ENCODE results near the gene NLK.
"Not testable (repeated sequence)": the region's sequence is repeated elsewhere in the genome, so short reads cannot be mapped to it uniquely, and the experiment has no call there.

Gene NLK

GRCh38 chr17:28042657-28042720, at the start of gene NLK:
Gene NLK (plus strand): TSS chr17:28042677. CDS start chr17:28042874, 197 bp downstream.
- DNase-seq, result no peak

GRCh38 chr17:27993161-27993695, 49.2 kb upstream of the NLK start:
- DNase-seq, result no peak

GRCh38 chr17:27993723-27994310, 48.7 kb upstream of the NLK start:
- DNase-seq, result no peak

- no peak for DNase-seq
Measured at GRCh38 chr17:27994586-27994985, 47.9 kb upstream of the NLK start.

GRCh38 chr17:27995554-27995953, 46.9 kb upstream of the NLK start:
- no peak for DNase-seq

DNA sequence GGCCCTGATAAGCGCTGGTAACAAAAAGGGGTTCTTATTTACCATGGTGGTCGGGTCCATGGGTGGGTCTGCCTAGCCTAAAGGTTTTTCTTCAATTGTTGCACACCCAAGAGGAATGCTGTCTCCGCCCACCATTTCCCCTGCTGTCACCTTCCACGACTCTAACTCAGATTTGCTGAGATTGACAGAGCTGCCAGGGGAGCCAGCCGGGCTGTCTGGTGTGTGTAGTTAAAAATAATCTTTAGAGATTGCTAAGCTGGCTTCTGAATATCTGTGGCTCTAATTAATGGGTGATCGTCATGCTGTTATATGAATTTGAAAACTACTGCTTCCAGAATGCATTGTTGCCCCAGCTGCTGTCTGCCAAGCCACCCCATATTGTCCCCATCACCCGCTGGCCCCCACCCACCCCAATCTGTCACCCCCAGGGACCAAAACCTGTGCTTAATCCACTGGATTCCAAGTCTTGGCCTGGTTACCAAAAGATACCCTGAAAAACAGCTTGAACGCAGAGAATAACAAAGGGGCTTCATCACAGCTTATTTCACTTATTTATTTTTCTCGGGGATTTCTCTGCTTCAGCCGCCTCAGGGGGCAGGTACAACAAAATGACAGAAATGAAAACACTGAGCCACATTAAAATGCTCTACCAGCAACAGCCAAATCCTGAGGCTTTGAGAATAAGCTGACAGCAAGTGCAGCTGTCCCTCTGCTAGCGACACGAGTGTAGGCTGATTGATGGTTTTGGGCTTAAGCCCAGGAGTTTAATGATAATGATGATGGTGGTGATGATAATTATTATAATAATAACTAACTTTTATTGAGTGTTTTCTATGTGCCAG, 46.1 kb upstream of the NLK start:
- DNase-seq, result no peak

GRCh38 chr17:27997044-27997401, 45.5 kb upstream of the NLK start:
- DNase-seq, result no peak

GRCh38 chr17:27997522-27997921, 45.0 kb upstream of the NLK start:
- no peak for DNase-seq

DNA sequence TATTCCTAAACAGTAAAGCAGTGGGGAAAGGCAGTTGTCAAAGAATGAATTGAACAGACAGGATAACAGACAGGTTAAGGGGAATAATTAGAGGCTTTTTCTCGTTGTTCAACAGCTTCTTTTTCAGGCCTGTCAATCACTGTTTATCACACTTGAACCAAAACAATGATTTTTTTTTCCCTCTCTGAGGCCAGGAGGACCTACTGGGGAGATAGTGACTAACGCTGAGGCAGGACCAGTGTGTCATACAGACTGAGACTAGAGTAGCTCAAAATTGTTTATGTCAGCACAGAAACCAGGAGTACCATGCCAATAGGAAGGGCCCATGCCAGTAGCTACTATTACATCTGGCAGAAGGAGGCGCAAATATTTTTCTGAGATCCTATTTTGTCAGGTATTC, 41.3 kb upstream of the NLK start:
- no peak for DNase-seq

DNA sequence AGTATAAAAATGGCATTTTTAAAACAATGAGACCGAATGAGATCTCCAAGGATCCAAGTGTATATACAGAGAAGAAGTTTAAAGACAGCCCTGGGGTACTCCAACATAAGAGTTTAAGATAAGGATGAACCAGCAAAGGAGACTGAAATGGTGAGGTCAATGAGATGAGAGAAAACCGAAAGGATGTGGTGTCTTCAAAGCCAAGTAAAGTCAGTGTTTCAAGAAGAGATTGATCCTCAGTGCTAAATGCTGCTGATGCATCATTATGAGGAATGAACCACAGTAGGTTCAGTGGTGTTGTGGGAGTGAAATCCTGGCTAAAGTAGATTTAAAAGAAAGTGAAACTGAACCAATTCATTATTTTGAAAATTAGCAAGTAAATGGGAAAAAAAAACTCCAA, 38.1 kb upstream of the NLK start:
- no peak for DNase-seq

- DNase-seq, result not testable (repeated sequence)
Measured at GRCh38 chr17:28007925-28008324, 34.6 kb upstream of the NLK start.

DNA sequence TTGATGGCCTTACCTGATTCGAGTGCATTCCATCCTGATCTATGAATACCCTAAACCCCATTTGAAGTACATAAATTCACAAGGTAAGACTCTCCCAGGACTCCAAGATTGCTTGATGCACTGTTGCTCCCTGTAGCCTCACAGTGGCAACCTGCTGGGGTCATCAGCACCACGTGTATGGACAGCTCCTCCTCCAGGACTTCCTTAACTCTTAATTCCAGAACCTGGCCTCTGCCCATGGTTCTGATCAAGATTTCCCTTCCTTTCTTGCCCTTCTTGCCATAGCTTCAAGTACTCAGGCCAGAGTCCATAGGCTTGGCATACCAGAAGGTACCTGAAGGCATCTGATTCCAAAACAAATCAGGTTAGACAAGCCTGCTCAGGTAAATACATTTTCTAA, 34.0 kb upstream of the NLK start:
- no peak for DNase-seq

DNA sequence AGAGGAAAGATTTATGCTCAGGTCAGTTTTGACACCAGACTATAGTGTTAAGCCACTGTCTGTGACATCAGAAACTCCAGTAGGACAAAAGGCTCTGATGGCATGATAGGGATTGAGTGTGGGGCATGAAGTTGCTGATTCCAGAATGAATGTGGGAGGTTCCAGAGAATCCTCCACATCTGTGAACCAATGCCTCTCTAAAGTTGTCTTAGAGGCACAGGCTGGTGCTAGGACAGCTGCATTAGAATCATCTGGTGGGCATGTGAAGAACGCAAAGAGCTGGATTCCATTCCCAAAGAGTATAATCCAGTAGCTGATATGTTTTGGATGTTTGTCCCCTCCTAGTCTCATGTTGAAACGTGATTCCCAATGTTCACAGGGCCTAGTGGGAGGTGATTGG, 32.1 kb upstream of the NLK start:
- no peak for DNase-seq

DNA sequence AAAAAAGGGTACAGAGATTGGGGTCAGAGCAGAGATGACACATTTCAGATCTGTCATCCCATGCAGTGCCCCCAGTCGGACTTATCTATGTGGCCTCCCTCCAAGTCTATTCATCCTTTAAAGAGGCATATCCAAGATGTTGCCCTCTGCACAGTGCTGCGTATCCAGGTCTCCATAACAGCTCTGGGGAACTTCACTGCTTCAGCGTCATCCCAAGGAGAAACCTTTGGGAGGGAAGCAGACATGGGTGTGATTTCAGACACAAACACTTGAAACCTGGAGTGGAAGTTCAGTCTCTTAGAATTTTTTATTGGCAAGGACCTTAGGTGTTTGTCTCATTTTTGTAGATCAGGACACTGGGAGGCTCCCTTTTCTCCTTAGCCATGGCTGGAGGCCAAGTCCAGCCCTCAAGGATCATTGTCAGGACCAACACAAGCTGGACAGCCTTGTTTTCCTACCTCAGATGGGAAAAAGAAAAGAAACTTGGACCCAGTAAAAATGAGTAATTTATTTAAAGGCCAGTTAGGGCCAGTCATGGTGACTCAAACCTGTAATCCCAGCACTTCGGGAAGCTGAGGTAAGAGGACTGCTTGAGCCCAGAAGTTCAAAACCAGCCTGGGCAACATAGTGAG, 23.9 kb upstream of the NLK start:
- DNase-seq, result no peak

DNA sequence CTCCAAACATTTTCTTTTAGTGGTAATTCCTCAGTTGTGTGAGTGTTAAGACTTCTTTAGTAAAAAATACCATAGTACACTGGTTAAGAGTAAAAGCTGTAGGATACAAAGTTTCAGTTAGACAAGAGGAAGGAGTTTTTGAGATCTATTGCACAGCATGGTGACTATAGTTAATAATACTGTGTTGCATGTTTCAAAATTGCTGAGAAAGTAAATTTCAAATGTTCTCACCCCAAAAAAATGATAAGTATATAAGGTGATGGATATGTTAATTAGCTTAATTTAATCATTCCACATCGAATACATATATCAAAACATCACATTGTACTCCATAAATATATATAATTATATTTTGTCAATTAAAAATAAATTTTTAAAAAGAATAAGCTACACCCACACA, 22.0 kb upstream of the NLK start:
- DNase-seq, result no peak

- DNase-seq, result no peak
Measured at GRCh38 chr17:28029044-28029443, 13.4 kb upstream of the NLK start.

GRCh38 chr17:28030386-28030785, 12.1 kb upstream of the NLK start:
- DNase-seq, result no peak

- no peak for DNase-seq
Measured at GRCh38 chr17:28031174-28031573, 11.3 kb upstream of the NLK start.

GRCh38 chr17:28033972-28034714, 8.3 kb upstream of the NLK start:
- DNase-seq, result no peak

DNA sequence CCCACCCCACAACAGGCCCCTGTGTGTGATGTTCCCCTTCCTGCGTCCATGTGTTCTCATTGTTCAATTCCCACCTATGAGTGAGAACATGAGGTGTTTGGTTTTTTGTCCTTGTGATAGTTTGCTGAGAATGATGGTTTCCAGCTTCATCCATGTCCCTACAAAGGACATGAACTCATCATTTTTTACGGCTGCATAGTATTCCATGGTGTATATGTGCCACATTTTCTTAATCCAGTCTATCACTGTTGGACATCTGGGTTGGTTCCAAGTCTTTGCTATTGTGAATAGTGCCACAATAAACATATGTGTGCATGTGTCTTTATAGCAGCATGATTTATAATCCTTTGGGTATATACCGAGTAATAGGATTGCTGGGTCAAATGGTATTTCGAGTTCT, 7.0 kb upstream of the NLK start:
- not testable (repeated sequence) for DNase-seq

- DNase-seq, result not testable (repeated sequence)
Measured at GRCh38 chr17:28035884-28036283, 6.6 kb upstream of the NLK start.

GRCh38 chr17:28038802-28039201, 3.7 kb upstream of the NLK start:
- no peak for DNase-seq

DNA sequence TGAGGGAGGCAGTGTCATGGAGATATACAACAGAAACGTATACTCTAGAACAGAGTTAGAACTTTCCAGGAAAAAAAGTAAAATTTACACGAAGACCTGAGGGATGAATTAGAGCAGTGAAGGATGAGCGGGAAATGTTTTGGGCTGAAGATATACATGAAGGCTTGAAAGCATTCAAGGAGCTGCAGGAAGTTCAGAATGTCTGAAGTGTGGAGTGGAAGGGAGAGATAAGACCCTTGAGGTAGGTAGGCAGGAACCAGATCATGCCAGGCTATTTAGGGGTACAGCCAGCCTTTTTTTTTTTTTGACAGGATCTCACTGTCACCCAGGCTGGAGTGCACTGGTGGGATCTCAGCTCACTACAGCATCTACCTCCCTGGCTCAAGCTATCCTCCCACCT, 3.2 kb upstream of the NLK start:
- no peak for DNase-seq

GRCh38 chr17:28040406-28040805, 2.1 kb upstream of the NLK start:
- DNase-seq, result no peak
